Activated CD8-positive, alpha-beta memory T cell treated with anti-CD3 and anti-CD28 coated beads for 1 hour (primary cell): ENCODE results near the gene DPP9.

Experiments used
- DNase-seq, 2 donors: peaks; one replicate each; pipeline ENCODE4 v3.0.0-alpha.2; 2020; ENCODE audit warnings: low read depth in 1 of 2; ENCODE audit errors: extremely low read depth in 1 of 2

Gene DPP9

GRCh38 chr19:4636761-4637160 is 86.9 kb downstream of the DPP9 start:
- no peak for DNase-seq

GRCh38 chr19:4636151-4636717 is 87.4 kb downstream of the DPP9 start:
- DNase-seq: peak in 1 of 2 donors; percentile 71

GRCh38 chr19:4635754-4636116 is 87.9 kb downstream of the DPP9 start:
- no peak for DNase-seq

- DNase-seq: no peak
Observed at GRCh38 chr19:4633140-4633967, 90.3 kb downstream of the DPP9 start.
